ENCODE data around the gene RAB15. TPM values are rescaled to one million over a fixed set of nuclear protein-coding genes. Genes with fewer than 3 reads are reported as not detected.

RAB15 gene
- total RNA-seq, 1 donor, result 4.8 TPM

- no peak for DNase-seq (ENCODE audit: low read depth)
- TF ChIP-seq, protein P1, sequence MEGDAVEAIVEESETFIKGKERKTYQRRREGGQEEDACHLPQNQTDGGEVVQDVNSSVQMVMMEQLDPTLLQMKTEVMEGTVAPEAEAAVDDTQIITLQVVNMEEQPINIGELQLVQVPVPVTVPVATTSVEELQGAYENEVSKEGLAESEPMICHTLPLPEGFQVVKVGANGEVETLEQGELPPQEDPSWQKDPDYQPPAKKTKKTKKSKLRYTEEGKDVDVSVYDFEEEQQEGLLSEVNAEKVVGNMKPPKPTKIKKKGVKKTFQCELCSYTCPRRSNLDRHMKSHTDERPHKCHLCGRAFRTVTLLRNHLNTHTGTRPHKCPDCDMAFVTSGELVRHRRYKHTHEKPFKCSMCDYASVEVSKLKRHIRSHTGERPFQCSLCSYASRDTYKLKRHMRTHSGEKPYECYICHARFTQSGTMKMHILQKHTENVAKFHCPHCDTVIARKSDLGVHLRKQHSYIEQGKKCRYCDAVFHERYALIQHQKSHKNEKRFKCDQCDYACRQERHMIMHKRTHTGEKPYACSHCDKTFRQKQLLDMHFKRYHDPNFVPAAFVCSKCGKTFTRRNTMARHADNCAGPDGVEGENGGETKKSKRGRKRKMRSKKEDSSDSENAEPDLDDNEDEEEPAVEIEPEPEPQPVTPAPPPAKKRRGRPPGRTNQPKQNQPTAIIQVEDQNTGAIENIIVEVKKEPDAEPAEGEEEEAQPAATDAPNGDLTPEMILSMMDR (IDR thresholded peaks at IDR 0.05; ENCODE audit: insufficient read depth, low read length), result no peak
These were observed 13.4 kb downstream of the RAB15 start for GRCh38 chr14:64958743-64959142.

DNA sequence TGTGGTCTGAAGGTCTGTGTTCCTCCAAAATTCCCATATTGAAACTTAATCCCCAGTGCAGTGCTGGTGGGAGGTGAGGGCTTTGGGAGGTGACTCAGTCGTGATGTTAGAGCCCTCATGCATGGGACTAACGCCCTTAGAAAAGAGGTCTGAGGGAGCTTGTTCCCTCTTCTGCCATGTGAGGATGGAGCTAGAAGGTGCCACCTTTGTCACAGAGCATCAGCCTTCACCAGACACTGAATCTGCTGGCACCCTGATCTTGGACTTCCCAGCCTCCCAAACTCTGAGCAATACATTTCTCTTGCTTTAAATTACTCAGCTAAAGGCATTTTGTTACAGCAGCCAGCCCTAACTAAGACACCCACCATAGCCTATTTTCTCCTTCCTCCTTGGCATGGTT, 13.9 kb downstream of the RAB15 start:
- DNase-seq (ENCODE audit: low read depth), result no peak
- TF ChIP-seq, protein P1 (IDR thresholded peaks at IDR 0.05; ENCODE audit: insufficient read depth, low read length), result no peak
- no peak overlapping the region for H3K4me3 ChIP-seq (ENCODE audit: low read depth, low read length)

More at GRCh38 chr14:64958743-64959142, 13.4 kb downstream of the RAB15 start:
- H3K4me3 ChIP-seq (ENCODE audit: low read depth, low read length), result no peak overlapping the region

- H3K4me3 ChIP-seq (ENCODE audit: low read depth, low read length), result no peak overlapping the region
- TF ChIP-seq, protein P1 (IDR thresholded peaks at IDR 0.05; ENCODE audit: insufficient read depth, low read length), result no peak
- peak; percentile 6 for DNase-seq (ENCODE audit: low read depth)
These were observed 15.3 kb downstream of the RAB15 start for GRCh38 chr14:64956697-64957406.

GRCh38 chr14:64955297-64955696, 16.8 kb downstream of the RAB15 start:
- DNase-seq (ENCODE audit: low read depth), result no peak

GRCh38 chr14:64954491-64955240, 17.5 kb downstream of the RAB15 start:
- TF ChIP-seq, protein P1 (IDR thresholded peaks at IDR 0.05; ENCODE audit: insufficient read depth, low read length), result no peak
- no peak overlapping the region for H3K4me3 ChIP-seq (ENCODE audit: low read depth, low read length)
- DNase-seq (ENCODE audit: low read depth), result no peak

More at GRCh38 chr14:64955297-64955696, 16.8 kb downstream of the RAB15 start:
- TF ChIP-seq, protein P1 (IDR thresholded peaks at IDR 0.05; ENCODE audit: insufficient read depth, low read length), result no peak
- H3K4me3 ChIP-seq (ENCODE audit: low read depth, low read length), result no peak overlapping the region

GRCh38 chr14:64953661-64954060, 18.5 kb downstream of the RAB15 start:
- TF ChIP-seq, protein P1 (IDR thresholded peaks at IDR 0.05; ENCODE audit: insufficient read depth, low read length), result no peak
- no peak overlapping the region for H3K4me3 ChIP-seq (ENCODE audit: low read depth, low read length)
- DNase-seq (ENCODE audit: low read depth), result no peak

Measured in fibroblast of the aortic adventitia (primary cell).